Transverse colon (tissue), 4 donors: ENCODE data around the gene ZNRF3.

Experiments
- EP300 ChIP-seq: sonication (generic); formaldehyde crosslinking; IDR thresholded peaks from one replicate; pipeline ENCODE4 v1.6.1; 2017; ENCODE audit warnings: antibody characterized with exemption, low read depth
- POLR2A ChIP-seq: fragments of 450-650 bp; IDR thresholded peaks from one replicate; pipeline ENCODE4 v1.6.1; 2016; ENCODE audit warnings: antibody characterized with exemption, mild to moderate bottlenecking, moderate library complexity
- POLR2AphosphoS5 ChIP-seq, 3 donors: sonication (generic); formaldehyde crosslinking; IDR thresholded peaks; one replicate each; pipeline ENCODE4 v1.6.1; 2016; ENCODE audit warnings: antibody characterized with exemption in 3 of 3
- TF ChIP-seq, protein P1 (sequence below), 5 experiments: fragments of 200-600 bp in 3 of 5; fragments of 450-650 bp in 2 of 5; sonication (generic) in 3 of 5; IDR thresholded peaks; 1 replicate in 2 of 5; 2 replicates in 3 of 5; pipeline ENCODE4 v1.5.1; 2016 to 2017; ENCODE audit warnings: antibody characterized with exemption in 5 of 5, inconsistent platforms in 3 of 5, mild to moderate bottlenecking in 2 of 5, moderate library complexity in 1 of 5

DNA sequence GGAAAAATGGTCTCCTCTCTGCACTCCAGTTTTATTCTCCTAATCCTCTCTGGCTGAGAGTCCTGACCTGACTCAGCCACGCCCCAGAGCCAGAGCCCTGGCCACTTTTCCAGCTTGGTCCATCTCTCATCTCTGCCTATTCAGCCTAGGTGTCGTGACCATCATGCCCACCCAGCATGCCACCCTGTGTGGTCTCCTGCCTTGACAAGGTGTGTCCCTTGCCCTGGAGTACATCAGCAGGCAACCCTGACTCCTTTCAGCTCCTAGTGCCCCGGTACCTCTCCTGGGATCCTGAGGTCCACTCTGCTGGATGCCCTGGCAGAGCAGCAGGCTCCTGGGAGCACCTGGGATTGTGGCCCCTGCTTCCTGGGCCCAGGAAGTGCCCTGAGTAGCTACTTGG is 52.8 kb downstream of the ZNRF3 start:
- no peak for TF ChIP-seq POLR2A
- TF ChIP-seq, protein P1, sequence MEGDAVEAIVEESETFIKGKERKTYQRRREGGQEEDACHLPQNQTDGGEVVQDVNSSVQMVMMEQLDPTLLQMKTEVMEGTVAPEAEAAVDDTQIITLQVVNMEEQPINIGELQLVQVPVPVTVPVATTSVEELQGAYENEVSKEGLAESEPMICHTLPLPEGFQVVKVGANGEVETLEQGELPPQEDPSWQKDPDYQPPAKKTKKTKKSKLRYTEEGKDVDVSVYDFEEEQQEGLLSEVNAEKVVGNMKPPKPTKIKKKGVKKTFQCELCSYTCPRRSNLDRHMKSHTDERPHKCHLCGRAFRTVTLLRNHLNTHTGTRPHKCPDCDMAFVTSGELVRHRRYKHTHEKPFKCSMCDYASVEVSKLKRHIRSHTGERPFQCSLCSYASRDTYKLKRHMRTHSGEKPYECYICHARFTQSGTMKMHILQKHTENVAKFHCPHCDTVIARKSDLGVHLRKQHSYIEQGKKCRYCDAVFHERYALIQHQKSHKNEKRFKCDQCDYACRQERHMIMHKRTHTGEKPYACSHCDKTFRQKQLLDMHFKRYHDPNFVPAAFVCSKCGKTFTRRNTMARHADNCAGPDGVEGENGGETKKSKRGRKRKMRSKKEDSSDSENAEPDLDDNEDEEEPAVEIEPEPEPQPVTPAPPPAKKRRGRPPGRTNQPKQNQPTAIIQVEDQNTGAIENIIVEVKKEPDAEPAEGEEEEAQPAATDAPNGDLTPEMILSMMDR (IDR thresholded peaks at IDR 0.05) = no peak
- TF ChIP-seq POLR2AphosphoS5 (IDR thresholded peaks at IDR 0.05) = no peak
- no peak for TF ChIP-seq EP300
